Stimulated activated CD8-positive, alpha-beta memory T cell treated with anti-CD3 and anti-CD28 coated beads, Interleukin-7, amount 100 ng/mL, for 24 hours (primary cell): ENCODE measurements around the gene PSMC4.
"Not testable (repeated sequence)": the region's sequence is repeated elsewhere in the genome, so short reads cannot be mapped to it uniquely, and the experiment has no call there.

ENCODE experiments used
- DNase-seq: peaks from one replicate; pipeline ENCODE4 v3.0.0-alpha.2; 2020; ENCODE audit warnings: low read depth

PSMC4 gene

DNA sequence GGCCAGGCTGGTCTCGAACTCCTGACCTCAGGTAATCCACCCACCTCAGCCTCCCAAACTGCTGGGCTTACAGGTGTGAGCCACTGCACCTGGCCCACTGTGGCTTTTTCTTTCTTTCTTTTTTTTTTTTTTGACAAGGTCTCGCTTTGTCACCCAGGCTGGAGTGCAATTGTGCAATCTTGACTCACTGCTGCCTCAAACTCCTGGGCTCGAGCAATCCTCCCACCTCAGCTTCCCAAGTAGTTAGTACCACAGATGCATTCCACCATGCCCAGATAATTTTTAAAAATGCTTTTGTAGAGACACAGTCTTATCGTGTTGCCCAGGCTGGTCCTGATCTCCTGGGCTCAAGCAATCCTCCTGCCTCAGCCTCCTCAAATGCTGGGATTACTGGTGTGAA, 24.4 kb upstream of the PSMC4 start:
- DNase-seq = no peak

DNA sequence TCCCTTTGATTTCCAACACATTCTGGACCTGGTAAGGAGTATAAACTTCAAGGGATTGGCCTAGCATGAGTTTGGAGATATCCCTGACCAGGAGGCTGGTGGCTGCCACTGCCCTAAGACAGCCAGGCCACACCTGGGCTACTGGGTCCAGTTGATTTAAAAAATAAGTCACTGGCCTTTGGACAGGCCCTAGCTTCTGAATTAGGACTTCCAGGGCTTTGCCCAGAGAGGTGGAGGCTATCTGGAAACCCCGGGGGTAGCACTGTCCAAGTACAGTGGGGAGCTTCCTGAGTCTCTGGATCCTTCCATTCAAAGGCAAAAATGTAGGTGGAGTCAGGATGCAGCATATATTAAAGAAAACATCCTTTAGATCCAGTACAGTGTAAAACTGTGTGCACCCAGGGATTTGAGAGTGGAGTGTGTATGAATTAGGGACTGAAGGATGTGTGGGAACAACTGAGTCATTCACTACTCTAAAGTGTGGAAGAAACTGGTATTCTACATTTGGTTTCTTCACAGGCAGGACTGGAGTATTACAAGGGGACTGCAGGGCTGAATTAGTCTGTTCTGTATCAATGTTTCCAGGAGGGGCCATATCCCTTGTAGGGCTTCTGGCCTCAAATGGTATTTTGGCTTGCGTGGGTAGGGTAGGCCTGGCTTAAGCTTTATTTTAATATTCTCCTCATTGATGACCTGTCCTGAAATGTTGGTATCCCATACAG, 21.8 kb upstream of the PSMC4 start:
- no peak for DNase-seq

DNA sequence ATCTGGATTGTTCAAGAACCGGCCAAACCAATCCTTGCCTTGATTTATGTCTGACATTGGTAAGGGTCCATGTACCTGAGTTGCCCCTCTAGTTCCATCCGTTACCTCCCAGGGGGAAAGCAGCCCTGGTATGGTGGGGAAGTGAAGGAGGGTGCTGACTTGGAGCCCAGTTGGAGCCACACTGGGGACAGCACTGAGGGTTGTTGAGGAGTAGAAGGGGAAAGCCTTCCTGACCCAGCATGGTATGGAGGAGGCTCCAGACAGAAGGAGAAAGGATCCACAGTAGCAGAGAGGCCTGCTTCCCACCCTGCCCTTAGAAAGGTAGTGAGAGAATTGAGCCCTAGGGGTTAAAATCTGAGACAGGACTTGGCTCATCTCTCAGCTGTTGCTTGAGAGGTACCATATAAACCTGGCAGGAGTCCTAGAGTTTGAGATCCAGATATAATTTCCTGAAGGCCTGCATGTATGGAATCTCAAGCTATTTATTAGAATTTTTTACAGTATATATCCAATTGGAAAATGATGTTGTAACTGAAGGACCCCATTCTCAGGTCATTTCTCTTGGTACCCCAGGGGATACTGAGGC, 19.8 kb upstream of the PSMC4 start:
- DNase-seq = no peak

DNA sequence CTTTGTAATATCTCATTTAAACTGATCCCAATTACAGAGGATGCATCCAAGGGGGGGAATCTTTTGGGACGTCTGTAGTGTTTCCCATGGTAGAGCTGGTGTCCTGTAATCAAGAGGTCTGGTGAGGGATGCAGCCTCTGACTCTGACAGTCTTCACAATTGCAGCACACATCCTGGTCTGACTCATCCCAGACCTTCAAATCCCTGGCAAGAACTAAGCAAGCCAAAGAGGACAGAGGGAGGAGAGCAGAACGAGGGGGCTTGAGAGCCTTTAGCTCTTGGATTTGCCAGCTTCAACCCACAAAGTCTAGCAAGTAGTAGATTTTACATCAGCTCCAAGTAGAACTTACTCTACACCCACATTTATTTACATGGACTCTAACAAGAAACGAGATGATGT, 19.3 kb upstream of the PSMC4 start:
- DNase-seq = no peak

DNA sequence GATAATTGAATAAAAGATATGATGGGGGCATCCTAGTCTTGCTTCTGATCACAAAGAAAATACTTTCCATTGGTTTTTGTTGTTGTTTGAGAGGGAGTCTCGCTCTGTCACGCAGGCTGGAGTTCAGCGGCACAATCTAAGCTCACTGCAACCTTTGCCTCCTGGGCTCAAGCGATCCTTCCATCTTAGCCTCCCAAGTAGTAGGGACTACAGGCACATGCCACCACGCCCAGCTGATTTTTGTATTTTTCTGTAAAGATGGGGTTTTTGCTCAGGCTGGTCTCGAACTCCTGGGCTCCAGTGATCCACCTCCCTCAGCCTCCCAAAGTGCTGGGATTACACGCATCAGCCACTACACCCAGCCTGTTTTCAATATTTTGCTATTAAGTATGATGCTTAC, 17.1 kb upstream of the PSMC4 start:
- DNase-seq = no peak

DNA sequence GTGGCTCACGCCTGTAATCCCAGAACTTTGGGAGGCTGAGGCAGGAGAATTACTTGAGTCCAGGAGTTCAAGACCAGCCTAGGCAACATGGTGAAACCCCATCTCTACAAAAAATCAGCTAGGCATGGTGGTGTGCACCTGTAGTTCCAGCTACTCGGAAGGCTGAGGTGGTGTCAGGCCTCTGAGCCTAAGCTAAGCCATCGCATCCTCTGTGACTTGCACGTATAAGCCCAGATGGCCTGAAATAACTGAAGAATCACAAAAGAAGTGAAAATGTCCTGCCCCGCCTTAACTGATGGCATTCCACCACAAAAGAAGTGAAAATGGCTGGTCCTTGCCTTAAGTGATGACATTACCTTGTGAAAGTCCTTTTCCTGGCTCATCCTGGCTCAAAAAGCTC, 13.1 kb upstream of the PSMC4 start:
- not testable (repeated sequence) for DNase-seq

DNA sequence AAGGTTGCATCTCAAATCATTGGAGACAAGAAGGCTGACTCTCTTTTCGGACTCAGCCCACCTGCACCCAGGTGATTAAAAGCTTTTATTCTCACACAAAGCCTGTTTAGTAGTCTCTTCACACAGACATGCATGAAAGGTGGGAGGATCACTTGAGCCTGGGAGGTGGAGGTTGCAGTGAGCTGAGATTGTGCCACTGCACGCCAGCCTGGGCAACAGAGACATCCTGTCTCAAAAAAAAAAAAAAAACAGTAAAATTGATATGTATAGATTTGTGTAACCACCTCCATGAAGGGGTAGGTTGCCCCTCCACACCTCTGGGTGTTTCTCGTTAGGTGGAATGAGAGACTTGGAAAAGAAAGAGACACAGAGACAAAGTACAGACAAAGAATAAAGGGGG, 12.0 kb upstream of the PSMC4 start:
- DNase-seq = not testable (repeated sequence)

DNA sequence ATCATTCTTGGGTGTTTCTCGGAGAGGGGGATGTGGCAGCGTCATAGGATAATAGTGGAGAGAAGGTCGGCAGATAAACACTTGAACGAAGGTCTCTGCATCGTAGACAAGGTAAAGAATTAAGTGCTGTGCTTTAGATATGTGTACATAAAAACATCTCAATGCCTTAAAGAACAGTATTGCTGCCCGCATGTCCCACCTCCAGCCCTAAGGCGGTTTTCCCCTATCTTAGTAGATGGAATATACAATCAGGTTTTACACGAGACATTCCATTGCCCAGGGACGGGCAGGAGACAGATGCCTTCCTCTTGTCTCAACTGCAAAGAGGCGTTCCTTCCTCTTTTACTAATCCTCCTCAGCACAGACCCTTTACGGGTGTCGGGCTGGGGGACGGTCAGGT, 11.6 kb upstream of the PSMC4 start:
- DNase-seq = not testable (repeated sequence)

DNA sequence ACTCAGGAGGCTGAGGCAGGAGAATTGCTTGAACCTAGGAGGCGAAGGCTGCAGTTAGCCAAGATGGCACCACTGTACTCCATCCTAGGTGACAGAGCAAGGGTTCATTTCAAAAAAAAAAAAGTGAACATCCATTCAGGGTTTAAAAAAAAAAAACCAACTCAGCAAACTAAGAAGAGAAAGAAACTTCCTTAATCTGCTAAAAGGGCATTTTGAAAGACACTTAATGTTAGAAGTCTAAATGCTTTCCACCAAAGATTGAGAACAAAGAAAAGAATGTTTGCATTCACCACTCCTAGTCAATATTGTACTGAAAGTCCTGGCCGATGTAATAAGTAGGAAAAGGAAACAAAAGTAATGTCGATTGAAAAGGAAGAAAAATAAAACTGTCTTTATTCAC, 7.1 kb upstream of the PSMC4 start:
- DNase-seq = no peak

DNA sequence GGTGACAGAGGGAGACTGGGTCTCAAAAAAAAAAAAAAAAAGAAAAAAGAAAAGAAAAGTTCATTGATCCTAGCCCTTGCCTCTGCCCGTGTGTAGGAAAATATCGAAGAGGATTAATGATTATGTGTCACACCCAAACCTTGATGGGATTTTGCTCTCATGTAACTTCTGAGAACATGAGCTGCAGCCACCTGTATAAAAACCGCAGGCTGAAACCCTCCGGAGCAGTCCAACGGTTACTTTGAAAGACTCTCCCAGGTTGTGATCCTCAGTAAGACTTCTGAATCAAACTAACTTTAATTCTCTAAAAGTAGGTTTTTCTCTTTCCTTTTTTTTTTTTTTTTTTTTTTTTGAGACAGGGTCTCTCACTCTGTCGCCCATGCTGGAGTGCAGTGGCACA, 4.3 kb upstream of the PSMC4 start:
- no peak for DNase-seq

DNA sequence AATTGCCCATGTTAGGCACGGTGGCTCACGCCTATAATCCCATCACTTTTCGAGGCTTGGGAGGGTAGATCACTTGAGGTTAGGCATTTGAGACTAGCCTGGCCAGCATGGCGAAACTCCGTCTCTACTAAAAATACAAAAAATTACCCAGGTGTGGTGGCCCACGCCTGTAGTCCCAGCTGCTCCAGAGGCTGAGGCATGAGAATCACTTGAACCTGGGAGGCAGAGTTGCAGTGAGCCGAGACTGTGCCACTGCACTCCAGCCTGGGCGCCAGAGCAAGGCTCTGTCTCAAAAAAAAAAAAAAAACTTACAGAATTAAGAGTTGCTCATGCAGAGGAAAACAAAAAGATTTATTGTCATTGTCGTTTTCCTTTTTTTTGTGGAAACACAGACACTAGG, 3.4 kb upstream of the PSMC4 start:
- DNase-seq = no peak

DNA sequence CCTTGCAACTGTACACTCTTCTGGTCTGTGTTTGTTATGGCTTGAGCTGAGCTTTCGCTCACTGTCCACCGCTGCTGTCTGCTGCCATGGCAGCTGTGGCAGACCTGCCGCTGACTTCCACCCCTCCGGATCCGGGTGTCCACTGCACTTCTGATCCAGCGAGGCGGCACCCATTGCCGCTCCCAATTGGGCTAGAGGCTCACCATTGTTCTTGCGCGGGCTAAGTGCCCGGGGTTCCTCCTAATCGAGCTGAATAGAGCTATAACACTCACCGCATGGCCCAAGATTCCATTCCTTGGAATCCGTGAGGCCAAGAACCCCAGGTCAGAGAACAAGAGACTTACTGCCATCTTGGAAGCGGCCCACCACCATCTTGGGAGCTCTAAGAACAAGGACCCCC, 2.2 kb upstream of the PSMC4 start:
- DNase-seq = no peak

DNA sequence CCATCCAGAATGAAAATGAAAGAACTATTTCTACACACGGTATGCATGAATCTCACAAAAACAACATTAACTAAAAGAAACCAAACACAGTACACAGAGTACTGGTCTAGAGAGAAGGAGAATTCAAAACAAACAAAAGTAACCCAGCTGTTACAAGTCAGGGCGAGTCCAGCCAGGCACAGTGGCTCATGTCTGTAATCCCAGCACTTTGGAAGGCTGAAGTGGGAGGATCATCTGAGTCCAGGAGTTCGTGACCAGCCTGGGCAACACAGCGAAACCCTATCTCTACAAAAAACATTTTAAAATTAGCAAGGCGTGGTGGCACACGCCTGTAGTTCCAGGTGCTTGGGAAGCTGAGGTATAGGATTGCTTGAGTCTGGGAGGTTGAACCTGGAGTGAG, 1.7 kb upstream of the PSMC4 start:
- DNase-seq = no peak

DNA sequence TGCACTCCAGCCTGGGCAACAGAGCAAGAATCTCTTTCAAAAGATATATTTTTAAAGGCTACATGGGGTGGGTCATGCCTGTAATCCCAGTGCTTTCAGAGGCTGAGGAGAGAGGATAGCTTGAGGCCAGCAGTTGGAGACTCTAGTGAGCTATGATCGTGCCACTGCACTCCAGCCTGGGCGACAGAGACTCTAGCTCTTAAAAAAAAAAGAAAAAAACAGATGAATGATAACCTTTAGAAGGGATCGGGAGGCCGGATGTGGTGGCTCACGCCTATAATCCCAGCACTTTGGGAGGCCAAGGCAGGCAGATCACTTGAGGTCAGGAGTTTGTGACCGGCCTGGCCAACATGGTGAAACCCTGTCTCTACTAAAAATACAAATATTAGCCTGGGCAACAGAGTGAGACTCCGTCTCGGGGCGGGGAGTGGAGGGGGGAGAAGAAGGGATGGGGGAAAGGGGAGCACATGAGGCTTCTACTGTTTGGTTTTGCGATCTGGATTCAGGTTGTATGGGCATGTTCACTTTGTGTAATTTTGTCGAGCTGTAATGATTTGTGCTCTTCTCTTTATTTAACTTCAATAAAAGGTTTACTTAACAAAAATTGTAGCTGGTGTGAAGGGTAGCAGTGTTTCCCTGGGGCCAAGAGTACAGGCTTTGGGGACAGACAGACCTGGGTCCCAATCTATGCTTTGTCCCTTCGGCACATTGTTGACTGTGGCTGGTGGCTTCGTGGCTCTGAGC, 1.1 kb upstream of the PSMC4 start:
- no peak for DNase-seq

DNA sequence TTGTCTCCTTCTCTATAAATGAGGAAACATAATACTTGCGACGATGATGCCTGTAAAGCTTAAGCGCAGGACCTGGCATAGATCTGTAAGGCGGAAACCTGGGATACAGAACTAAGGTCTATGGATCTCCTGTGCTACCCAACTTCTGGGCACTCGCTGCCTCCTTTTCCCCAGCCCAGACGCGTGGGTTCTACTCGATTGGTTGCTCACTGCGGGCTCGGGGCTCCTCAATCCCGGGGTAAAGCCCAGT, 615 bp upstream of the PSMC4 start:
- DNase-seq = no peak

DNA sequence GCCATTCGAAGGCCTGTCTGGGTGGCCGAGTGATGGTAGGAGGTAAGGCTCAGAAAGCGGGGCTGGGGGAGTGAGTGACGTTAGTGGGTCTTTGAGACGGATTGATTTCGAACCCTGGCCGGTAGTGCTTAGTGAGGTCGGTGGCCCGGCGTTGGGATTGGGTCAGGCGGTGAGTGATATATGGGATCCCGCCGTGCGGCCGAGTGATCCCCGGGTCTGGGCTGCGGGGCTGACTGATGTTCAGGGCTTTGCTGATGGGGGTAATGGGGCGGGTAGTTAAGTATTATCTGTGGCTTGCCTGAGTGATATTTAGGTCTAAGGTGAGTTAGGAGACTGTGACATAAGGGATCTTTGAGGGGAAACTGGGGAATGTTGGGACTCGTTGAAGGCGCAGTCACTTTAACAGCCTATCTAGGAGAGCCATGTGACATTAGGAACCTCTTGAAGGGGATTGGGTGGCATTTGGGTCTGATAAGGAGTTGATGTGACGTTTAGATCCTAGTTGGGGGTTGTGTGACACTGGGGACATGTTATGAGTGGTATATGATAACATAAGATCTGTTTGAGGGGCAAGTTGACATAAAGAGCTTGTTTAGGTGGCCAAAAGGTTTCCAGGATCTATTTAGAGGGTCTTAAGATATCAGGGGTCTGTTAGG, 543 bp downstream of the PSMC4 start:
- no peak for DNase-seq

DNA sequence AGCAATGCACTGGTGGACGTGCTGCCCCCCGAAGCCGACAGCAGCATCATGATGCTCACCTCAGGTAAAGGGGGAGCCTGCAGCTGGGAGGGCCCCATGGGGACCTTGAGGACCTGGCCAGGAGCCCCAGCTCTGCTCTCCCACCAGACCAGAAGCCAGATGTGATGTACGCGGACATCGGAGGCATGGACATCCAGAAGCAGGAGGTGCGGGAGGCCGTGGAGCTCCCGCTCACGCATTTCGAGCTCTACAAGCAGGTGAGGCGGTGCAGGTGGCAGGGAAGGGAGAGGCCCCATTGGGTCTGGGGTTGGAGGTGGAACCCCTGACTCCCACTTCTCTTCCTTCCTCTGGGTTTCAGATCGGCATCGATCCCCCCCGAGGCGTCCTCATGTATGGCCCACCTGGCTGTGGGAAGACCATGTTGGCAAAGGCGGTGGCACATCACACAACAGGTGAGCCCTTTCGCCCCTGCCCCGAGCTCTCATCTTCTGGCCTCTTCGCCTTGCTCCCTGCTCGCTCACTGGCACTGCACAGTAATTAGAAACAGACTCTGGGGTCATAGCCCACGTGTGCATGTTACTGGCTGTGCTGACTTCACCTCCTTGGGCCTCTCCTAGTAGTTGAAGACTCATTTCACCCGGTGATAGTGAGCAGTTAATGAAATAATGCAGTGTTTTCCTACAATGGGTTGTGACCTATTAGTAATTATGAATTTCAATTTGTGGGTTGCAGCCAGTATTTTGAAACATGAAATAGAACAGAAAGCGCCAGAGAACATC, 3.6 kb downstream of the PSMC4 start:
- no peak for DNase-seq

DNA sequence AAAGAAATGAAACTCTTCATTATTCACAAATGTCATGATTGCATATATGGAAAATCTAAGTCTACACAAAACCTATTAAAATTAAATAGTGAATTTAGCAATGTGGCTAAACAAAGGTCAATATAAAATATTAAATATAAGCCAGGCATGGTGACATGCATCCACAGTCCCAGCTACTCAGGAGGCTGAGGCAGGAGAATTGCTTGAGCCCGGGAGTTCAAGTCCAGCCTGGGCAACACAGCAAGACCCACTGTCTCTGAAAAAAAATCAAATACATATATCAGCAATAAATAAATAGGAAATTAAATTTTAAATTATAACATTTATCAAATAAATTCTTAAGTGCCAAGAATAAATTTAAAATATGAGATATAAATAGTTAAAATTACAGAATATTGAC, 11.9 kb downstream of the PSMC4 start:
- no peak for DNase-seq

DNA sequence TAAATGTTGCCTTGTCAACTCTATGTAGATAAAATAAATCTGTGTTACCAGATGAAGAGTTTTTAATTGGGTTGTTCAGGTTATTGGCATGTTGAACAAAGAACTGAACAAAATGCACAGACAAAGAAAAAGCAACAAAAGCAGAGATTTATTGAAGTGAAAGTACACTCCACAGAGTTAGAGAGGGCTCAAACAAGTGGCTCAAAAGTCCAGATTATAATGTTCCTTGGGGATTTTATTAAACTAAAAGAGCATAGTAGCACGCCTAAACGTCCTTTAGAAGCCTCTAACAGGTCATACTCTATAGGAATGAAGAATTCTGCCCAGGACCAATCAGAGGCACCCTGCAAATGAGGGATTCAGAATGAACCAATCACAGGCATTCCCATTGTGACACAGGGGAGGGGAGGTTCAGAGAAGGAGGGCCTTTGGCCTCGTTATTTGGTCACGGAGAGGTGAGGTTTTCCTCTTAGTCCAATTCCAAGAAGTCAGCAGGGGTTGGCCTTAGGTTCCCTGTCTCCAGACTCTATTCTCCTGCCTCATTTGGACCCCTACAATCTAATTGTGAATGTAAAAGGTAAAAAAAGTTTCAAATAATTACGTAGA, 12.8 kb downstream of the PSMC4 start:
- DNase-seq = no peak

DNA sequence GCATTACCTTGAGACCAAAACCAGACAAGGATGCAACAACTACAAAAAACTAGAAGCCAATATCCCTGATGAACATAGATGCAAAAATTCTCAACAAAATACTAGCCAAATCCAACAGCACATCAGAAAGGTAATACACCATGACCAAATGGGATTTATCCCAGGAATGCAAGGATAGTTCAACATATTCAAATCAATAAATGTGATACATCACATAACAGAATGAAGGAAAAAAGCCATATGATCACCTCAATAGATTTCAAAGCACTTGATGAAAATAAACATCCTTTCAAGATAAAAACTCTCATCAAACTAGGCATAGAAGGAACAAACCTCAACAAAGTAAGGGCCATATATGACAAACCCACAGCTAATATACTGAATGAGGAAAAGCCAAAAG, 15.7 kb downstream of the PSMC4 start:
- DNase-seq = no peak

DNA sequence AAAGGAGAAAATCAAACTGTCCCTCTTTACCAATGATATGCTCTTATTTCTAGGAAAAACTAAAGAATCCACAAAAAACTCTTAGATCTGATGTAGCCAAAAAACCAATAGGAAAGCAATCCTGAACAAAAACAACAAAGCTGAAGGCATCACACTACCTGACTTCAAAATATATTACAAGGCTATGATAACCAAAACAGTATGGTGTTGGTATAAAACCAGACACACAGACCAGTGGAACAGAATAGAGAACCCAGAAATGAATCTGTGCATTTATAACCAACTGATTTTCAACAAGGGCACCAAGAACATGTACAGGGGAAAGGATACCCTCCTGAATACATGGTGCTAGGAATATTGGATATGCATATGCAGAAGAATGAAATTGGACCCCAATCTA, 16.2 kb downstream of the PSMC4 start:
- DNase-seq = no peak

DNA sequence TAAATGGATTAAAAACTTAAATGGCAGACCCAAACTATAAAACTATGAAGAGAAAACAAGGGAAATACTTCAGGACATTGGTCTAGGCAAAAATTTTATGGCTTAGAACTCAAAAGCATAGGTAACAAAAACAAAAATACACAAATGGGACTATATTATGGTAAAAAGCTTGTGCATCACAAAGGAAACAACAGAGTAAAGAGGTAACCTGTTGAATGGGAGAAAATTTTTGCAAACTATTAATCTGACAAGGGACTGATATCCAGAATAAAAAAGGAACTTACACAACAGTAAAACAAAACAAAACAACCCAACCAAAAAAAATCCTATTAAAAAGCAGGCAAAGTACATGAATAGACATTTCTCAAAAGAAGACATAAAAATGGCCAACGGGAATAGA, 16.6 kb downstream of the PSMC4 start:
- no peak for DNase-seq
